ENCODE data around the gene MVB12B. TPM values are rescaled to one million over a fixed set of nuclear protein-coding genes. Genes with fewer than 3 reads are reported as not detected.

The MVB12B gene
- total RNA-seq, 1 donor from 2014 or later = 47.8 TPM

DNA sequence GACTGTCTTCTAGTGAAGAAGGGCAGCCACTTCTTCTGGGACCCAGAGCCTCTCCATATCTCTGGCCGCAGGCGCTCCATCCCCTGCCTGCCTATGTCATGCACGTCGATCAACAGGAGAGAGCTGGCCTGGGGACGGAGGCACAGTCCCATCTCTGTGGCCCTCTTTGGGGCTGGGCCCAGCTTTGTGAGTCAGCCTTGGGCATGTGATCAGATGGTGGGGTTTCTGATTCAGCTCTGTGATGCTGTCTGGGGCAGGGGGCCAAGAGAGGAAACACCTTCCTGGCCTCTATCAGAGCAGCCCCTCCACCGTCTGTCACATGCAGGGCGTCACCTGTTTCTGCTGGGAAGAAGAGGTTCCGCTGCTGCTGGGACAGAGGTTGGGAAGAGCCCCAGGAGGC is 72.6 kb downstream of the MVB12B start:
- DNase-seq (no peak), ATAC-seq (peak in 1 of 2 donors; percentile 23)
- H3K27ac ChIP-seq = no peak overlapping the region
- intact Hi-C loops (cut with DNase I) = loop anchor here (5.0 kb wide), 1 partner anchor 82 kb away; no protein-coding TSS in a partner anchor
- H3K9me3 ChIP-seq = no peaks in the 10 kb centered on the region
- peaks cover 38% of the 10 kb centered on the region for H3K4me1 ChIP-seq
- H3K27me3 ChIP-seq (ENCODE audit: low read depth) = no peaks in the 10 kb centered on the region
- TF ChIP-seq, protein P1, sequence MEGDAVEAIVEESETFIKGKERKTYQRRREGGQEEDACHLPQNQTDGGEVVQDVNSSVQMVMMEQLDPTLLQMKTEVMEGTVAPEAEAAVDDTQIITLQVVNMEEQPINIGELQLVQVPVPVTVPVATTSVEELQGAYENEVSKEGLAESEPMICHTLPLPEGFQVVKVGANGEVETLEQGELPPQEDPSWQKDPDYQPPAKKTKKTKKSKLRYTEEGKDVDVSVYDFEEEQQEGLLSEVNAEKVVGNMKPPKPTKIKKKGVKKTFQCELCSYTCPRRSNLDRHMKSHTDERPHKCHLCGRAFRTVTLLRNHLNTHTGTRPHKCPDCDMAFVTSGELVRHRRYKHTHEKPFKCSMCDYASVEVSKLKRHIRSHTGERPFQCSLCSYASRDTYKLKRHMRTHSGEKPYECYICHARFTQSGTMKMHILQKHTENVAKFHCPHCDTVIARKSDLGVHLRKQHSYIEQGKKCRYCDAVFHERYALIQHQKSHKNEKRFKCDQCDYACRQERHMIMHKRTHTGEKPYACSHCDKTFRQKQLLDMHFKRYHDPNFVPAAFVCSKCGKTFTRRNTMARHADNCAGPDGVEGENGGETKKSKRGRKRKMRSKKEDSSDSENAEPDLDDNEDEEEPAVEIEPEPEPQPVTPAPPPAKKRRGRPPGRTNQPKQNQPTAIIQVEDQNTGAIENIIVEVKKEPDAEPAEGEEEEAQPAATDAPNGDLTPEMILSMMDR (IDR thresholded peaks at IDR 0.05) = no peak
- no peak overlapping the region for H3K4me3 ChIP-seq
- peaks cover 74% of the 10 kb centered on the region for H3K36me3 ChIP-seq

DNA sequence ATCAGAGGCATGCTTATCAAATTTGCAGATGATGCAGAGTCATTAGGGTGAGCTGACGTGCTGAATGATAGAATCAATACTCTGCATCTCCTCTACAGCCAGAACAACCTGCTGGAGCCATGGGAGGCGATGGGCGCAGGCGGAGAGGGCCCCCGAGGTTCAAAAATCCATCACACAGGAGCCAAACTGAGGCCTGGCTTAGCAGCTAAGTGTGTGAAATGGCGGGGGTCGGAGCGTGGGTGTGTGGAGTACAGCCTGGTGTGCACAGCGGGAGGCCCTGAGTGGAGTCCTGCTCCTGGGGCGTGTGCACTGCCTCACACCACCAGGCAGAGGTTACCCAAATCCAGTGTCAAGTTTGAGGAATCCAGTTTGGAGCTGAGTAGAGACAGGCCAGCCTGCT is 73.2 kb downstream of the MVB12B start:
- Histone ChIP-seq H3K9me3 (no peaks in the 10 kb centered on the region), H3K27ac (no peak overlapping the region), H3K4me1 (peaks cover 33% of the 10 kb centered on the region), H3K27me3 (ENCODE audit: low read depth) (no peaks in the 10 kb centered on the region), H3K36me3 (peaks cover 79% of the 10 kb centered on the region), H3K4me3 (no peak overlapping the region)
- TF ChIP-seq, protein P1 (IDR thresholded peaks at IDR 0.05) = no peak
- intact Hi-C loops (cut with DNase I) = loop anchor here (5.0 kb wide), 1 partner anchor 82 kb away; no protein-coding TSS in a partner anchor
- ATAC-seq (no peak), DNase-seq (no peak)

DNA sequence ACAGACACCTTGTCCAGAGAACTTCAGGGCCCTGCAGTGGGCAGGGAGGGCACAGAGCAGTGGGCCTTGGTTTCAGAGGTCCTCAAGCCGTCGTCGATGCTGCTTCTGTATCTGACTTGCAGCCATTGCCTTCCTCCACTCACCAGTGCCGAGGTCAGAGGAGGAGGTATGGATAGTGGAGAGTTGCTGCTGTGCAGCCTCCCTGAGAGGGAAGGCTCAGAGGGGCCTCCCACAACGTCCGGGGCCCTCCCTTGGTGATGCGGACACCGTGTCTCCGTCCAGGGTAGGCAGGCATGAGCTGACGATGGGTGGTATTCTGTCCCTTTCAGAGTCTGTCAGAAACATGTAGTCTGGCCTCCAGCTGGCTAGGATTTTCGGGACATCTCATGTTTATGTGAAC is 73.9 kb downstream of the MVB12B start:
- ATAC-seq = no peak
- Histone ChIP-seq H3K27ac (no peak overlapping the region), H3K9me3 (no peaks in the 10 kb centered on the region), H3K4me3 (no peak overlapping the region), H3K27me3 (ENCODE audit: low read depth) (no peaks in the 10 kb centered on the region), H3K4me1 (peaks cover 26% of the 10 kb centered on the region), H3K36me3 (peaks cover 72% of the 10 kb centered on the region)
- intact Hi-C loops (cut with DNase I) = no loop called here
- no peak for DNase-seq
- TF ChIP-seq, protein P1 (IDR thresholded peaks at IDR 0.05) = no peak

DNA sequence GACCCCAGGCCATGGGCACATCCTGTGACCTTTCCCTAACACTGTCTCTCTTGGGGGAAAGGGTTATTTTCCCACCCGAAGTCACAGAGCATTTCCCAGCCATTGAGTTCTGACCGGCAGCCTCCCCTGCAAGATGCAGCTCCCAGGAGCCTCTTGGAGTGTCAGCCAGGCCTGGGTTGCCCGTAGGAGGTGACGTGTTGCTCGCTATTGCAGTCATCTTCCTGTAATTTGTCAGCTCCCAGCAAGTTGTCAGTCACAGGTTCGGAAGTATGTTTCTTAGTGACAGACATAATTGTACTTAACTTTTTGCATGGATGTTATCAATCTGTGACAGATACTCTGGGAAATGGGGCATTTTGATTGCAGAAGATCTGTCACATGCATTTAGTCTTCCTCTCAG is 74.5 kb downstream of the MVB12B start:
- ATAC-seq (no peak), DNase-seq (no peak)
- no peaks in the 10 kb centered on the region for H3K9me3 ChIP-seq
- TF ChIP-seq, protein P1 (IDR thresholded peaks at IDR 0.05) = no peak
- H3K27me3 ChIP-seq (ENCODE audit: low read depth) = no peaks in the 10 kb centered on the region
- no peak overlapping the region for H3K4me3 ChIP-seq
- intact Hi-C loops (cut with DNase I) = no loop called here
- H3K4me1 ChIP-seq = peaks cover 23% of the 10 kb centered on the region
- peaks cover 67% of the 10 kb centered on the region for H3K36me3 ChIP-seq
- no peak overlapping the region for H3K27ac ChIP-seq

DNA sequence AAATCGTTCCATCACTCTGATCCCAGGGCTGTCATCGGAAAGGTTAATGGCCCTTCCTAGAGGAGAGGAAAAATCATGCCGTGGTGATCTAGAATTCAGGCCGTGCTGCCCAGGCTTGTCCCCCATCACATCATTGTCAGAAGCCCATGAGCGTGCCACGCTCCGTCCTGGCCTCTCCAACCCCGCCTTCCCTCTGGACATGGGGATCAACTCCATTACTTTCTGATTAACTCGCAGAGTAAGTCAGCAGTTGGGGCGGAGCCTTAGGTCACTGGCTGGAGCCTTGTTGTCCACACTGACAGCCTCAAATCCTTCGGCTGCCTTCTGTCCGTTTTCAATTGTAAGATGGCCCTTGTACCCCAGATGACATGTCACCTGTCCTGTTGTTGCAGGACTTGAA is 75.0 kb downstream of the MVB12B start:
- Histone ChIP-seq H3K9me3 (no peaks in the 10 kb centered on the region), H3K36me3 (peaks cover 62% of the 10 kb centered on the region), H3K4me1 (peaks cover 21% of the 10 kb centered on the region), H3K4me3 (no peak overlapping the region), H3K27ac (no peak overlapping the region), H3K27me3 (ENCODE audit: low read depth) (no peaks in the 10 kb centered on the region)
- no peak for DNase-seq
- ATAC-seq = no peak
- intact Hi-C loops (cut with DNase I) = no loop called here
- TF ChIP-seq, protein P1 (IDR thresholded peaks at IDR 0.05) = no peak

DNA sequence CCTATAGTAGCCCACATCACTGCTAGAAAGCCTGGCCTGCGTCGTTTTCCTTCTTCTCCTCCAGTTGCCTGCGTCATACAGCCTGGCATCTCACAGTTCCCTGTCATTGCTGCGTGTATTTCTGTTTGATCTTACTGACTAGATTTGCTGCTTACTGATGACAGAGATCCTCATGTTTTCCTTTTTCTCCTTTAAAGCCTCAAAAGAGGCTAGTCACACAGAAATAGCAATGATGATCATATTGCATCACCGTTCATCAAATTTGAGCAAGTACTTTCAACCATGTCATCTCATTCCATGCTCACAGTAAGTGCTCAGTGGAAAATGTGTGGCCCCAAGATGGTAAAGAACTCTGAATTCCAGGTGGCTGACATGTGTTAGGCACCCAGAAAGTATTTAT is 76.8 kb downstream of the MVB12B start:
- no peak overlapping the region for H3K27ac ChIP-seq
- DNase-seq = no peak
- TF ChIP-seq, protein P1 (IDR thresholded peaks at IDR 0.05) = no peak
- peaks cover 60% of the 10 kb centered on the region for H3K36me3 ChIP-seq
- intact Hi-C loops (cut with DNase I) = no loop called here
- peaks cover 4% of the 10 kb centered on the region for H3K4me1 ChIP-seq
- no peak for ATAC-seq
- H3K9me3 ChIP-seq = no peaks in the 10 kb centered on the region
- H3K27me3 ChIP-seq (ENCODE audit: low read depth) = no peaks in the 10 kb centered on the region
- no peak overlapping the region for H3K4me3 ChIP-seq
